CD4-positive, CD25-positive, alpha-beta regulatory T cell (primary cell): ENCODE measurements around the gene ST3GAL4. TPM values are rescaled to one million over a fixed set of nuclear protein-coding genes. Genes with fewer than 3 reads are reported as not detected.

Source experiments
- ATAC-seq, 2 donors: fragments of 150-1000 bp; cut with Tn5 transposase; one replicate each; pipeline ENCODE4 v1.10.0; 2021; ENCODE audit warnings: low read depth in 2 of 2, moderate number of reproducible peaks in 2 of 2, moderate library complexity in 1 of 2
- DNase-seq, 3 donors: peaks; one replicate each; pipeline versions ENCODE4 v3.0.0 to v3.0.0-alpha.2; 2012 to 2022; ENCODE audit warnings: mixed read lengths in 1 of 3
- H3K27ac ChIP-seq: one replicate; pipeline ENCODE4 v1.7.0; 2013; ENCODE audit warnings: mild to moderate bottlenecking, low read length; ENCODE audit not compliant: insufficient read depth, poor library complexity, severe bottlenecking
- H3K27me3 ChIP-seq: one replicate; pipeline ENCODE4 v1.7.0; 2013; ENCODE audit warnings: low read length; ENCODE audit not compliant: control insufficient read depth, insufficient read depth
- H3K36me3 ChIP-seq: one replicate; pipeline ENCODE4 v1.7.0; 2013; ENCODE audit warnings: mild to moderate bottlenecking, low read length, moderate library complexity; ENCODE audit not compliant: control insufficient read depth, insufficient read depth
- H3K4me1 ChIP-seq: 2 replicates; pipeline ENCODE4 v1.7.0; 2013; ENCODE audit warnings: mild to moderate bottlenecking, low read length; ENCODE audit not compliant: insufficient read depth, control insufficient read depth, poor library complexity, severe bottlenecking
- H3K4me3 ChIP-seq: one replicate; pipeline ENCODE4 v1.7.0; 2013; ENCODE audit warnings: low read depth, mild to moderate bottlenecking, low read length, moderate library complexity
- H3K9me3 ChIP-seq, 2 experiments: 1 replicate in 1 of 2; 2 replicates in 1 of 2; pipeline ENCODE4 v1.7.0; 2013; ENCODE audit warnings: low read length in 2 of 2, mild to moderate bottlenecking in 1 of 2, moderate library complexity in 1 of 2; ENCODE audit not compliant: control insufficient read depth in 2 of 2
- H3K27ac Mint-ChIP-seq, 3 donors: one replicate each; pipeline ENCODE4 v1.8.0; 2020 to 2022; ENCODE audit warnings: mild to moderate bottlenecking in 3 of 3, mixed read lengths in 3 of 3, moderate library complexity in 2 of 3
- H3K27me3 Mint-ChIP-seq: one replicate; pipeline ENCODE4 v1.8.0; 2022; ENCODE audit warnings: mild to moderate bottlenecking, mixed read lengths
- H3K36me3 Mint-ChIP-seq: one replicate; pipeline ENCODE4 v1.8.0; 2020; ENCODE audit warnings: mixed read lengths
- H3K4me1 Mint-ChIP-seq, 4 donors: one replicate each; pipeline ENCODE4 v1.8.0; 2020 to 2022; ENCODE audit warnings: mixed read lengths in 4 of 4, mild to moderate bottlenecking in 1 of 4
- H3K4me3 Mint-ChIP-seq, 4 donors: one replicate each; pipeline ENCODE4 v1.8.0; 2020 to 2022; ENCODE audit warnings: mild to moderate bottlenecking in 4 of 4, mixed read lengths in 4 of 4, moderate library complexity in 3 of 4
- H3K9me3 Mint-ChIP-seq, 7 donors: one replicate each; pipeline ENCODE4 v1.8.0; 2020 to 2022; ENCODE audit warnings: mixed read lengths in 7 of 7, mild to moderate bottlenecking in 3 of 7, moderate library complexity in 2 of 7
- polyA plus RNA-seq, 4 donors: library from polyadenylated mRNA; unstranded; fragments of 300-500 nt; fragmentation: Illumina TruSeq; gene quantifications; one replicate each; pipeline ENCODE4 v1.2.3, GENCODE V29; 2021
- total RNA-seq: library from RNA; stranded (reverse); gene quantifications from one replicate; pipeline ENCODE4 v1.2.3, GENCODE V29; 2022

The ST3GAL4 gene
- total and polyA plus RNA-seq, 5 donors from 2014 or later, result 1.4 to 4.7 (median 2.4) TPM

- ATAC-seq (no peak), DNase-seq (no peak)
- H3K4me1 Mint-ChIP-seq, result no peaks in the 10 kb centered on the region
- H3K27me3 Mint-ChIP-seq, result peaks cover 4% of the 10 kb centered on the region
- Histone ChIP-seq H3K27ac (no peak overlapping the region), H3K9me3 (no peaks in the 10 kb centered on the region), H3K4me3 (no peak overlapping the region), H3K4me1 (no peaks in the 10 kb centered on the region), H3K36me3 (no peaks in the 10 kb centered on the region), H3K27me3 (no peaks in the 10 kb centered on the region)
- no peak overlapping the region for H3K4me3 Mint-ChIP-seq
- no peaks in the 10 kb centered on the region for H3K36me3 Mint-ChIP-seq
- peaks cover 0 to 2% (median 0%) of the 10 kb centered on the region in 7 donors for H3K9me3 Mint-ChIP-seq
- no peak overlapping the region for H3K27ac Mint-ChIP-seq
These were observed 41.5 kb downstream of the ST3GAL4 start for GRCh38 chr11:126396965-126397364.

- H3K36me3 Mint-ChIP-seq, result no peaks in the 10 kb centered on the region
- DNase-seq, result no peak
These were observed 42.8 kb downstream of the ST3GAL4 start for GRCh38 chr11:126398296-126398695.

GRCh38 chr11:126398721-126399120, 43.2 kb downstream of the ST3GAL4 start:
- Mint-ChIP-seq H3K27ac (no peak overlapping the region), H3K9me3 (peaks cover 0 to 2% (median 0%) of the 10 kb centered on the region in 7 donors), H3K4me1 (no peaks in the 10 kb centered on the region), H3K4me3 (no peak overlapping the region), H3K36me3 (no peaks in the 10 kb centered on the region), H3K27me3 (no peaks in the 10 kb centered on the region)
- H3K4me1 ChIP-seq, result no peaks in the 10 kb centered on the region
- H3K36me3 ChIP-seq, result no peaks in the 10 kb centered on the region
- H3K27me3 ChIP-seq, result no peaks in the 10 kb centered on the region
- DNase-seq, result no peak
- no peak overlapping the region for H3K27ac ChIP-seq
- no peak for ATAC-seq
- H3K9me3 ChIP-seq, result no peaks in the 10 kb centered on the region
- no peak overlapping the region for H3K4me3 ChIP-seq

More at GRCh38 chr11:126398296-126398695, 42.8 kb downstream of the ST3GAL4 start:
- Histone ChIP-seq H3K9me3 (no peaks in the 10 kb centered on the region), H3K36me3 (no peaks in the 10 kb centered on the region), H3K4me1 (no peaks in the 10 kb centered on the region), H3K27me3 (no peaks in the 10 kb centered on the region), H3K27ac (no peak overlapping the region), H3K4me3 (no peak overlapping the region)
- H3K4me1 Mint-ChIP-seq, result no peaks in the 10 kb centered on the region
- ATAC-seq, result no peak
- H3K27ac Mint-ChIP-seq, result no peak overlapping the region
- no peak overlapping the region for H3K4me3 Mint-ChIP-seq
- H3K27me3 Mint-ChIP-seq, result peaks cover under 1% of the 10 kb centered on the region
- peaks cover 0 to 2% (median 0%) of the 10 kb centered on the region in 7 donors for H3K9me3 Mint-ChIP-seq

GRCh38 chr11:126400019-126400418, 44.5 kb downstream of the ST3GAL4 start:
- H3K36me3 Mint-ChIP-seq, result no peaks in the 10 kb centered on the region
- H3K27me3 Mint-ChIP-seq, result no peaks in the 10 kb centered on the region
- H3K4me3 Mint-ChIP-seq, result no peak overlapping the region
- ATAC-seq (no peak), DNase-seq (no peak)
- Histone ChIP-seq H3K9me3 (no peaks in the 10 kb centered on the region), H3K27ac (no peak overlapping the region), H3K4me1 (no peaks in the 10 kb centered on the region), H3K4me3 (no peak overlapping the region), H3K36me3 (no peaks in the 10 kb centered on the region), H3K27me3 (no peaks in the 10 kb centered on the region)
- peaks cover 0 to 2% (median 0%) of the 10 kb centered on the region in 7 donors for H3K9me3 Mint-ChIP-seq
- H3K4me1 Mint-ChIP-seq, result no peaks in the 10 kb centered on the region
- H3K27ac Mint-ChIP-seq, result no peak overlapping the region

- ATAC-seq (no peak), DNase-seq (no peak)
- Mint-ChIP-seq H3K27ac (no peak overlapping the region), H3K36me3 (no peaks in the 10 kb centered on the region), H3K4me1 (no peaks in the 10 kb centered on the region), H3K9me3 (peaks cover 0 to 2% (median 0%) of the 10 kb centered on the region in 7 donors), H3K4me3 (peak overlapping the region in 1 of 4 donors; percentile 0), H3K27me3 (no peaks in the 10 kb centered on the region)
- Histone ChIP-seq H3K4me1 (no peaks in the 10 kb centered on the region), H3K9me3 (no peaks in the 10 kb centered on the region), H3K27me3 (no peaks in the 10 kb centered on the region), H3K4me3 (no peak overlapping the region), H3K27ac (no peak overlapping the region), H3K36me3 (no peaks in the 10 kb centered on the region)
These were observed 45.0 kb downstream of the ST3GAL4 start for GRCh38 chr11:126400479-126400878.

- Mint-ChIP-seq H3K4me1 (no peaks in the 10 kb centered on the region), H3K4me3 (no peak overlapping the region)
- no peak for DNase-seq
These were observed 47.6 kb downstream of the ST3GAL4 start for GRCh38 chr11:126403022-126403581.

GRCh38 chr11:126403658-126404057, 48.2 kb downstream of the ST3GAL4 start:
- no peak overlapping the region for H3K4me3 ChIP-seq
- Mint-ChIP-seq H3K9me3 (peaks cover 0 to 2% (median 0%) of the 10 kb centered on the region in 7 donors), H3K27ac (no peak overlapping the region), H3K36me3 (no peaks in the 10 kb centered on the region), H3K4me1 (no peaks in the 10 kb centered on the region), H3K4me3 (no peak overlapping the region), H3K27me3 (no peaks in the 10 kb centered on the region)
- no peaks in the 10 kb centered on the region for H3K27me3 ChIP-seq
- no peak for ATAC-seq
- H3K9me3 ChIP-seq, result no peaks in the 10 kb centered on the region
- H3K36me3 ChIP-seq, result no peaks in the 10 kb centered on the region
- H3K4me1 ChIP-seq, result no peaks in the 10 kb centered on the region
- H3K27ac ChIP-seq, result no peak overlapping the region
- DNase-seq, result no peak

More at GRCh38 chr11:126403022-126403581, 47.6 kb downstream of the ST3GAL4 start:
- H3K27ac Mint-ChIP-seq, result no peak overlapping the region
- no peaks in the 10 kb centered on the region for H3K36me3 ChIP-seq
- no peak for ATAC-seq
- H3K27me3 Mint-ChIP-seq, result no peaks in the 10 kb centered on the region
- H3K4me1 ChIP-seq, result no peaks in the 10 kb centered on the region
- no peak overlapping the region for H3K4me3 ChIP-seq
- no peaks in the 10 kb centered on the region for H3K27me3 ChIP-seq
- H3K27ac ChIP-seq, result no peak overlapping the region
- no peaks in the 10 kb centered on the region for H3K36me3 Mint-ChIP-seq
- no peaks in the 10 kb centered on the region for H3K9me3 ChIP-seq
- H3K9me3 Mint-ChIP-seq, result peaks cover 0 to 2% (median 0%) of the 10 kb centered on the region in 7 donors

GRCh38 chr11:126404367-126404766, 48.9 kb downstream of the ST3GAL4 start:
- Histone ChIP-seq H3K4me1 (no peaks in the 10 kb centered on the region), H3K4me3 (no peak overlapping the region), H3K27ac (no peak overlapping the region), H3K9me3 (no peaks in the 10 kb centered on the region), H3K27me3 (no peaks in the 10 kb centered on the region), H3K36me3 (no peaks in the 10 kb centered on the region)
- H3K36me3 Mint-ChIP-seq, result peaks cover 5% of the 10 kb centered on the region
- DNase-seq (no peak), ATAC-seq (no peak)
- H3K9me3 Mint-ChIP-seq, result peaks cover 0 to 2% (median 0%) of the 10 kb centered on the region in 7 donors
- H3K4me3 Mint-ChIP-seq, result no peak overlapping the region
- H3K27ac Mint-ChIP-seq, result no peak overlapping the region
- H3K27me3 Mint-ChIP-seq, result no peaks in the 10 kb centered on the region
- no peaks in the 10 kb centered on the region for H3K4me1 Mint-ChIP-seq
